HG03159 (cell line): ENCODE results near the gene DNAH1.
"Not testable (repeated sequence)": the region's sequence is repeated elsewhere in the genome, so short reads cannot be mapped to it uniquely, and the experiment has no call there.

Experiments used
- ATAC-seq: cut with Tn5 transposase; IDR thresholded peaks from one replicate; pipeline ENCODE4 v1.9.1; 2021; ENCODE audit warnings: mild to moderate bottlenecking, moderate library complexity; ENCODE audit not compliant: unreplicated experiment

The DNAH1 gene

GRCh38 chr3:52331091-52331490 is 15.0 kb downstream of the DNAH1 start:
- ATAC-seq = no peak

GRCh38 chr3:52331906-52332305 is 15.8 kb downstream of the DNAH1 start:
- no peak for ATAC-seq

GRCh38 chr3:52333869-52334557 is 17.9 kb downstream of the DNAH1 start:
- no peak for ATAC-seq

- not testable (repeated sequence) for ATAC-seq
These were observed 22.0 kb downstream of the DNAH1 start for GRCh38 chr3:52338131-52338530.

- no peak for ATAC-seq
These were observed 23.5 kb downstream of the DNAH1 start for GRCh38 chr3:52339612-52340011.

GRCh38 chr3:52341123-52341522 is 25.0 kb downstream of the DNAH1 start:
- ATAC-seq = no peak

GRCh38 chr3:52343946-52344600 is 28.0 kb downstream of the DNAH1 start:
- no peak for ATAC-seq

GRCh38 chr3:52345521-52346109 is 29.5 kb downstream of the DNAH1 start:
- ATAC-seq = no peak

GRCh38 chr3:52346623-52347530 is 30.8 kb downstream of the DNAH1 start:
- ATAC-seq = no peak

GRCh38 chr3:52347716-52348635 is 31.9 kb downstream of the DNAH1 start:
- no peak for ATAC-seq

- ATAC-seq = no peak
These were observed 33.0 kb downstream of the DNAH1 start for GRCh38 chr3:52349131-52349530.

GRCh38 chr3:52349611-52350395 is 33.7 kb downstream of the DNAH1 start:
- no peak for ATAC-seq

- no peak for ATAC-seq
These were observed 34.3 kb downstream of the DNAH1 start for GRCh38 chr3:52350416-52350815.

- no peak for ATAC-seq
These were observed 35.1 kb downstream of the DNAH1 start for GRCh38 chr3:52350981-52351761.

- ATAC-seq = no peak
These were observed 35.7 kb downstream of the DNAH1 start for GRCh38 chr3:52351762-52352368.

- ATAC-seq = no peak
These were observed 36.4 kb downstream of the DNAH1 start for GRCh38 chr3:52352566-52352965.

GRCh38 chr3:52353291-52353855 is 37.3 kb downstream of the DNAH1 start:
- ATAC-seq = no peak

GRCh38 chr3:52354676-52355075 is 38.6 kb downstream of the DNAH1 start:
- no peak for ATAC-seq
